K562 (cell line): ENCODE data around the gene DUS4L. TPM values are rescaled to one million over a fixed set of nuclear protein-coding genes. Genes with fewer than 3 reads are reported as not detected.

Source experiments
- ATAC-seq: fragments of 200-7000 bp; cut with Tn5 transposase; 3 replicates; pipeline ENCODE4 v1.9.1; 2020; ENCODE audit warnings: moderate library complexity
- BruUV-seq: library from RNA; stranded (reverse); fragments of 400-500 nt; replicated peaks from 2 replicates; lab custom pipeline; 2021; lab: Mats Ljungman, UMichigan
- CTCF ChIA-PET: fragments of 300-600 bp; formaldehyde crosslinking; extraction: SDS; loops from one replicate; lab custom pipeline; 2021; ENCODE audit warnings: low intra/inter-chr PET ratio; lab: Yijun Ruan, JAX
- POLR2A ChIA-PET: fragments of 300-600, 350-650 bp; sonication (Branson Sonifier 250); formaldehyde crosslinking; extraction: SDS; loops from one replicate; lab custom pipeline; 2021; ENCODE audit warnings: antibody characterized with exemption, inconsistent platforms; lab: Yijun Ruan, JAX
- DNase-seq, 4 experiments: peaks; one replicate each; pipeline versions ENCODE4 v3.0.0 to v3.0.0-alpha.2; 2011 to 2018; ENCODE audit warnings: low spot score in 3 of 4, mixed read lengths in 3 of 4; ENCODE audit errors: extremely low read depth in 1 of 4
- FAIRE-seq: peaks from 2 replicates; lab custom pipeline; 2011; peaks lifted over from hg19 to GRCh38; lab: Jason Lieb, UNC
- H2AFZ ChIP-seq: 2 replicates; pipeline ENCODE4 v1.6.0; 2011; ENCODE audit warnings: low read depth, low read length, control low read depth, inconsistent platforms
- H3K27ac ChIP-seq: fragments of 200-600 bp; 3 replicates; pipeline ENCODE4 v1.8.0; 2011; ENCODE audit warnings: low read depth, mild to moderate bottlenecking, control low read depth, inconsistent platforms, low read length, moderate library complexity, mixed read lengths; ENCODE audit errors: extremely low read depth
- H3K27me3 ChIP-seq, 2 experiments: fragments of 300-600 bp in 1 of 2; 2 replicates in 1 of 2; 3 replicates in 1 of 2; pipeline versions ENCODE4 v1.6.0 to v1.8.0; 2011; ENCODE audit warnings: inconsistent platforms in 2 of 2, low read length in 2 of 2, mild to moderate bottlenecking in 1 of 2, mixed read lengths in 1 of 2, moderate library complexity in 1 of 2; ENCODE audit not compliant: control insufficient read depth in 2 of 2, insufficient read depth in 2 of 2
- H3K36me3 ChIP-seq: fragments of 300-600 bp; 3 replicates; pipeline ENCODE4 v1.8.0; 2011; ENCODE audit warnings: mild to moderate bottlenecking, low read length, inconsistent platforms; ENCODE audit not compliant: control insufficient read depth, insufficient read depth
- H3K4me1 ChIP-seq, 2 experiments: fragments of 200-600 bp in 1 of 2; replicated peaks in 1 of 2; 2 replicates in 1 of 2; 3 replicates in 1 of 2; pipeline versions ENCODE4 v1.5.1 to v1.8.0; 2011; ENCODE audit warnings: inconsistent platforms in 2 of 2, low read length in 2 of 2, mild to moderate bottlenecking in 1 of 2, mixed read lengths in 1 of 2, moderate library complexity in 1 of 2; ENCODE audit not compliant: control insufficient read depth in 2 of 2, insufficient read depth in 2 of 2
- H3K4me2 ChIP-seq: 2 replicates; pipeline ENCODE4 v1.6.1; 2011; ENCODE audit warnings: low read length, control low read depth, inconsistent platforms, mixed read lengths; ENCODE audit not compliant: insufficient read depth
- H3K4me3 ChIP-seq: fragments of 200-600 bp; sonication (generic), shearing (Covaris generic); 2 replicates; pipeline ENCODE4 v1.5.1; 2016; ENCODE audit warnings: control low read depth, inconsistent platforms
- H3K79me2 ChIP-seq: fragments of 200-600 bp; 3 replicates; pipeline ENCODE4 v1.8.0; 2011; ENCODE audit warnings: low read length, inconsistent platforms; ENCODE audit not compliant: control insufficient read depth, insufficient read depth
- H3K9ac ChIP-seq, 2 experiments: 2 replicates each; pipeline versions ENCODE4 v1.6.0 to v1.6.1; 2011; ENCODE audit warnings: low read depth in 2 of 2, low read length in 2 of 2, control low read depth in 1 of 2, inconsistent platforms in 1 of 2, mild to moderate bottlenecking in 1 of 2, mixed read lengths in 1 of 2; ENCODE audit not compliant: insufficient read depth in 1 of 2
- H3K9me1 ChIP-seq: one replicate; pipeline ENCODE4 v1.6.0; 2011; ENCODE audit warnings: inconsistent platforms, mild to moderate bottlenecking, low read length, moderate library complexity; ENCODE audit not compliant: control insufficient read depth, insufficient read depth
- H3K9me3 ChIP-seq: replicated peaks from 2 replicates; pipeline ENCODE4 v1.5.1; 2011; ENCODE audit warnings: low read depth, low read length, inconsistent platforms; ENCODE audit not compliant: control insufficient read depth, insufficient read depth
- H4K20me1 ChIP-seq: replicated peaks from 2 replicates; pipeline ENCODE4 v1.6.1; 2011; ENCODE audit warnings: low read length, inconsistent platforms, mixed read lengths; ENCODE audit not compliant: control insufficient read depth, insufficient read depth
- NR4A1 ChIP-seq, 2 experiments: fragments of 250-450 bp in 1 of 2; fragments of 450-650 bp in 1 of 2; sonication (Bioruptor Pico) in 1 of 2; IDR thresholded peaks; 2 replicates each; pipeline versions ENCODE4 v1.4.0 to v1.6.1; 2016 to 2020; ENCODE audit warnings: mild to moderate bottlenecking in 2 of 2, missing compliant biosample characterization in 1 of 2, missing genetic modification characterization in 1 of 2, moderate library complexity in 1 of 2
- POLR2G ChIP-seq: fragments of 200-400 bp; formaldehyde crosslinking; IDR thresholded peaks from 2 replicates; pipeline ENCODE4 v1.6.1; 2017; ENCODE audit warnings: low read depth, mild to moderate bottlenecking, antibody characterized with exemption, low read length, moderate library complexity
- WGBS: fragments of 100-300 bp; shearing (Covaris generic); methylation state at CpG from one replicate; pipeline ENCODE4 v1.1.6; 2016; ENCODE audit warnings: low coverage, mixed read lengths; ENCODE audit not compliant: insufficient coverage; ENCODE audit errors: missing lambda C conversion rate; 5-methylcytosine and 5-hydroxymethylcytosine counted together
- in situ Hi-C: fragments of 300-500 bp; cut with MboI; formaldehyde crosslinking; loops from 4 replicates; pipeline ENCODE4 v1.15.0; 2018; ENCODE audit warnings: inconsistent platforms, mixed read lengths
- intact Hi-C: fragments of 100-400 bp; cut with micrococcal nuclease; formaldehyde crosslinking; loops from 2 replicates; pipeline ENCODE4 v1.14.2; 2022
- polyA plus RNA-seq, 8 experiments: library from polyadenylated mRNA; depleted of rRNA in 4 of 8; stranded (reverse) in 5 of 8; unstranded in 3 of 8; fragments of >200 nt; fragmentation: Nextera tagmentation in 2 of 8; fragmentation: Illumina TruSeq in 1 of 8; extraction: Ambion mirVana in 2 of 8; extraction: Trizol in 1 of 8; gene quantifications; 2 replicates each; pipeline versions ENCODE4 v1.2.1 to v1.2.3, GENCODE V29; 2011 to 2014; ENCODE audit warnings: inconsistent platforms in 1 of 8, missing spikeins in 1 of 8
- total RNA-seq, 7 experiments: library from RNA; depleted of rRNA in 6 of 7; stranded (reverse); fragments of >200 nt in 6 of 7; fragmentation: Illumina TruSeq in 2 of 7; extraction: Trizol in 2 of 7; gene quantifications; 2 replicates each; pipeline versions ENCODE4 v1.2.1 to v1.2.3, GENCODE V29; 2011 to 2021; ENCODE audit warnings: low replicate concordance in 1 of 7
- TF ChIP-seq, protein P1 (sequence below), 2 experiments: fragments of 450-650 bp in 1 of 2; sonication (generic) in 1 of 2; formaldehyde crosslinking in 1 of 2; IDR thresholded peaks in 1 of 2; conservative IDR thresholded peaks in 1 of 2; 2 replicates each; pipeline versions ENCODE4 v1.6.1 to v1.8.1; 2016 to 2023; ENCODE audit warnings: mild to moderate bottlenecking in 2 of 2, moderate library complexity in 2 of 2, inconsistent platforms in 1 of 2, missing genetic modification reagents in 1 of 2

Gene DUS4L
- total and polyA plus RNA-seq, 9 of the 15 experiments (the other 6 are each of a cell fraction or from before 2014, with no cell fraction given), result 12.2 to 33.6 (median 28.6) TPM

DNA sequence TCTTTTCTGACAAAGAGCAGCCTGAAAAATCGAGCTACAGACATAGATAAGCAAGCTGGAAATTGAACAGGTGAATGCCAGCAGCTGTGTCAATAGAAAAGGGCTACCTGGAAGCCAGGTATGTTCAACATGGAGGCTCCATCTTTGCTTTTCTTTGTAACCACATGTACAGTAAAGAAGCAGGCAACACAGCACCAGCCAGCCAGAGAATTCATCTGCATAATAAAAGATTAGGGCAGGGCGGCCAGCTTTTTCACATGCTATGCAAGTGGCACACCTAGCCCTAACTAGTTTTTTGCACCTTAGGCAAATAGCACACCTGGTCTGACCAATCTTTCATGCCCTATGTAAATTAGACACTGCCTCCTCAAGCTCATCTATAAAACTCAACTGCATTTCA lies 25.8 kb upstream of the DUS4L start:
- Histone ChIP-seq H3K9me3 (no peaks in the 10 kb centered on the region), H4K20me1 (no peaks in the 10 kb centered on the region), H3K9ac (no peak overlapping the region), H3K79me2 (peaks cover 7% of the 10 kb centered on the region; the same call in 2 of the 3 replicates), H3K27ac (no peak overlapping the region), H3K4me2 (no peak overlapping the region), H3K9me1 (no peaks in the 10 kb centered on the region), H2AFZ (no peak overlapping the region), H3K36me3 (peaks cover 26% of the 10 kb centered on the region; the same call in 2 of the 3 replicates), H3K27me3 (no peaks in the 10 kb centered on the region), H3K4me1 (no peaks in the 10 kb centered on the region), H3K4me3 (no peak overlapping the region)
- FAIRE-seq, result no peak
- TF ChIP-seq, protein P1, sequence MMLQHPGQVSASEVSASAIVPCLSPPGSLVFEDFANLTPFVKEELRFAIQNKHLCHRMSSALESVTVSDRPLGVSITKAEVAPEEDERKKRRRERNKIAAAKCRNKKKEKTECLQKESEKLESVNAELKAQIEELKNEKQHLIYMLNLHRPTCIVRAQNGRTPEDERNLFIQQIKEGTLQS (IDR thresholded peaks at IDR 0.05), result no peak
- TF ChIP-seq, protein P1 (CRISPR knock-in tag; conservative IDR thresholded peaks at IDR 0.05), result no peak
- WGBS, result 50% methylated on average over 2 of the region's 2 CpGs
- ChIA-PET CTCF (no interaction called here), POLR2A (interaction anchor here (0.8 to 1.2 kb wide), 2 partner anchors 12 to 16 kb away, joined by 3 to 4 read pairs; no protein-coding TSS in a partner anchor)
- in situ Hi-C loops, result no loop called here
- BruUV-seq, result no TSS peak
- no peak for DNase-seq
- no peak for ATAC-seq
- intact Hi-C loops, result no loop called here

DNA sequence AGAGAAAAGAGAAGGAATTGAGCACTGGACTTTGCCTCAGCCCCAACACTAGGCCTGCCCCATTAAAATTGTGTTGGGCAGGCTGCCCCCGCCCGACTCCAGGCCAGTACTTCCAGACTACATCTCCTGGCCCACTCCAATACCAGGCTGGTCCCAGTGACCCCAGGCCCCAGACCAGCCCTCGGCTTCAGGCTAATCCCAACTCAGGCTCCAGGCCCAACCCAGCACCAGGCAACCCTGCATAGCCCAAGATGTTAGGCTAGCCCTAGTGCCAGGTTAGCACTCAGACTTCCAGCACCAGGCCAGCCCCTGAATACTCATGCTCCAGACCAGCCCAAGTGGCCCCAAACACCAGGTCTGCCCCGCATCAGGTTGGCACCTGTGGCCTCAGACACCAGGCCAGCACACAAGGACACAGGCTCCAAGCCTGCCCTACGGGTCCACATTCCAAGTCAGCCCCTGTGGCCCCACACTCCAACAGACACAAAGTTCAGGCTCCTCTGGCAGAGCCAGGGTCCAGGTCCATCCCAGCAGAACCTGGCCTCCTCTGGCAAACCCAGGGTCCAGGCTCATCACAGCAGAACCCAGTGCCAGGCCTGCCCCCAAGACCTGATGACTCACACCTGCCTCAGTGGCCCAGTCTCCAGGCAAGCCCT lies 20.3 kb upstream of the DUS4L start:
- no peaks in the 10 kb centered on the region for H3K27me3 ChIP-seq
- peaks cover 60% of the 10 kb centered on the region; the same call in 2 of the 3 replicates for H3K36me3 ChIP-seq
- no peak for TF ChIP-seq NR4A1 (CRISPR knock-in tag; IDR thresholded peaks at IDR 0.05)
- TF ChIP-seq NR4A1 (tag; IDR thresholded peaks at IDR 0.05), result no peak
- 0 out of 2 replicates have a peak, but pooled peaks have one; percentile 37 for TF ChIP-seq POLR2G
- FAIRE-seq (no peak), ATAC-seq (peak; percentile 38; the same call in 1 of the 3 replicates), DNase-seq (no peak)
- H3K4me3 ChIP-seq, result no peak overlapping the region
- peak overlapping the region in 1 of 2 experiments; percentile 56; a peak in 1 of 4 replicates for H3K9ac ChIP-seq
- 97% methylated on average over 5 of the region's 5 CpGs for WGBS
- no peaks in the 10 kb centered on the region for H3K9me1 ChIP-seq
- no peak overlapping the region for H2AFZ ChIP-seq
- H3K4me1 ChIP-seq, result peaks cover 0 to 5% of the 10 kb centered on the region in 2 experiments; a peak in 1 of 5 replicates
- ChIA-PET CTCF (no interaction called here), POLR2A (interaction anchor here (1.4 to 1.5 kb wide), 2 partner anchors 10 to 20 kb away, joined by 3 read pairs; partner anchors contain the start of genes COG5 and DUS4L)
- no TSS peak for BruUV-seq
- H3K9me3 ChIP-seq, result peaks cover 7% of the 10 kb centered on the region
- no peak overlapping the region for H3K27ac ChIP-seq
- intact Hi-C loops, result no loop called here
- no peak overlapping the region for H3K4me2 ChIP-seq
- peaks cover 17% of the 10 kb centered on the region for H3K79me2 ChIP-seq
- no peaks in the 10 kb centered on the region for H4K20me1 ChIP-seq
- in situ Hi-C loops, result no loop called here
